ENCODE measurements around the gene GALNT5.

- no peak for TF ChIP-seq CTCF (IDR thresholded peaks at IDR 0.05)
- no peak for TF ChIP-seq POLR2AphosphoS5 (IDR thresholded peaks at IDR 0.05; ENCODE audit: low read depth, low read length)
Measured at GRCh38 chr2:157221394-157221988, 36.0 kb upstream of the GALNT5 start.

Measured in Panc1 (cell line).